OCI-LY1 (cell line): ENCODE measurements around the gene TACR1.

Experiments used
- H2AFZ ChIP-seq: fragments of 200-600 bp; sonication (generic), shearing (Covaris generic); 2 replicates; pipeline ENCODE4 v1.6.0; 2014; ENCODE audit warnings: antibody characterized with exemption, mild to moderate bottlenecking, low read length
- H3F3A ChIP-seq: fragments of 200-600 bp; sonication (generic), shearing (Covaris generic); 2 replicates; pipeline ENCODE4 v1.6.0; 2014; ENCODE audit warnings: mild to moderate bottlenecking, antibody characterized with exemption, low read length, moderate library complexity; ENCODE audit not compliant: insufficient read depth
- H3K27ac ChIP-seq: fragments of 200-600 bp; sonication (generic); 2 replicates; pipeline ENCODE4 v1.5.1; 2014; ENCODE audit warnings: low read length, mixed run types, mild to moderate bottlenecking, low read depth; ENCODE audit not compliant: poor library complexity, severe bottlenecking
- H3K27me3 ChIP-seq: fragments of 200-600 bp; sonication (generic); 2 replicates; pipeline ENCODE4 v1.6.0; 2014; ENCODE audit warnings: antibody characterized with exemption, mild to moderate bottlenecking, low read length, moderate library complexity; ENCODE audit not compliant: insufficient read depth
- H3K36me3 ChIP-seq: fragments of 200-600 bp; sonication (generic); 2 replicates; pipeline ENCODE4 v1.6.1; 2014; ENCODE audit warnings: mild to moderate bottlenecking, antibody characterized with exemption, low read length, moderate library complexity, mixed read lengths; ENCODE audit not compliant: insufficient read depth
- H3K4me1 ChIP-seq: fragments of 200-600 bp; sonication (generic); 2 replicates; pipeline ENCODE4 v1.5.1; 2014; ENCODE audit warnings: mild to moderate bottlenecking, low read length, moderate library complexity; ENCODE audit not compliant: insufficient read depth, severe bottlenecking
- H3K4me2 ChIP-seq: fragments of 200-600 bp; sonication (generic), shearing (Covaris generic); 2 replicates; pipeline ENCODE4 v1.6.1; 2014; ENCODE audit warnings: low read length
- H3K4me3 ChIP-seq: fragments of 200-600 bp; sonication (generic); 2 replicates; pipeline ENCODE4 v1.5.1; 2014; ENCODE audit warnings: low read length, low read depth, mild to moderate bottlenecking, mixed read lengths; ENCODE audit not compliant: poor library complexity, severe bottlenecking
- H3K79me2 ChIP-seq: fragments of 200-600 bp; shearing (Covaris generic); 2 replicates; pipeline ENCODE4 v1.6.1; 2016; ENCODE audit warnings: mixed run types, low read length, mixed read lengths; ENCODE audit not compliant: insufficient read depth
- H3K9ac ChIP-seq: fragments of 200-600 bp; sonication (generic), shearing (Covaris generic); 2 replicates; pipeline ENCODE4 v1.6.1; 2014; ENCODE audit warnings: mild to moderate bottlenecking, low read length, mixed read lengths
- H3K9me2 ChIP-seq: fragments of 200-600 bp; sonication (generic), shearing (Covaris generic); 2 replicates; pipeline ENCODE4 v1.6.1; 2014; ENCODE audit warnings: low read depth, mild to moderate bottlenecking, low read length, mixed read lengths
- H3K9me3 ChIP-seq: fragments of 200-600 bp; shearing (Covaris generic); 2 replicates; pipeline ENCODE4 v1.6.1; 2014; ENCODE audit warnings: low read length, mixed read lengths
- H4K20me1 ChIP-seq: fragments of 200-600 bp; sonication (generic), shearing (Covaris generic); 2 replicates; pipeline ENCODE4 v1.6.0; 2016; ENCODE audit warnings: mild to moderate bottlenecking, low read length; ENCODE audit not compliant: insufficient read depth
- CTCF ChIP-seq: fragments of 200-600 bp; sonication (generic), shearing (Covaris generic); IDR thresholded peaks from 2 replicates; pipeline ENCODE4 v1.5.1; 2017; ENCODE audit warnings: mild to moderate bottlenecking, antibody characterized with exemption, low read length, moderate library complexity, mixed read lengths
- EZH2 ChIP-seq: fragments of 200-600 bp; sonication (generic), shearing (Covaris generic); IDR thresholded peaks from 2 replicates; pipeline ENCODE4 v1.8.0; 2017; ENCODE audit warnings: borderline replicate concordance, mixed run types, mild to moderate bottlenecking, antibody characterized with exemption, low read length, moderate library complexity, mixed read lengths

Gene TACR1

GRCh38 chr2:75041731-75042600, 157.4 kb downstream of the TACR1 start:
- Histone ChIP-seq H3K36me3 (no peaks in the 10 kb centered on the region), H3K4me2 (no peak overlapping the region), H3K27me3 (0 out of 2 replicates have a peak, but pooled peaks cover 3% of the 10 kb centered on the region), H3K4me1 (no peaks in the 10 kb centered on the region), H3K9me3 (no peaks in the 10 kb centered on the region), H3F3A (no peaks in the 10 kb centered on the region), H3K9me2 (no peaks in the 10 kb centered on the region), H3K27ac (no peak overlapping the region), H3K9ac (no peak overlapping the region), H3K79me2 (no peaks in the 10 kb centered on the region), H2AFZ (no peak overlapping the region), H3K4me3 (no peak overlapping the region), H4K20me1 (no peaks in the 10 kb centered on the region)
- no peak for TF ChIP-seq EZH2

DNA sequence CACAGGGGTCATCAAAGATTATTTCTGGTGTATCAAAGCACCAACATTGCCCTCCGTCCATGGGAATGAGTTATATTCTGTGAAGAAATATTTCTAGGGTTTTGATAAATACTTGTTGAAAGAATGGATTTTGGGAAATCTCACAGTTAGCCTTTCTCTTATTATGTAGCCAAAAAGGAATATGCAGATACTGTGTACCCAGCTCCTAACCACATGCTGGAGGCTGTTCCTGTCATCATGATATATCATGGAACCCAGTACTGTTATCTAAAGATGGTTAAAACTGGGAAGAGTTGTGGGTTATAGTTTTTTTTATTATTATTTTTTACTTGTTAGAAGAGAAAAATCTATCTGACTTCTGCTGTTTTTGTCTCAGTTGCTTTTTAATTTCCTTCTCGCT, 158.1 kb downstream of the TACR1 start:
- Histone ChIP-seq H3K79me2 (no peaks in the 10 kb centered on the region), H3K9ac (no peak overlapping the region), H3K9me2 (no peaks in the 10 kb centered on the region), H3K9me3 (no peaks in the 10 kb centered on the region), H2AFZ (no peak overlapping the region), H3K4me2 (no peak overlapping the region), H3K4me1 (no peaks in the 10 kb centered on the region), H3F3A (no peaks in the 10 kb centered on the region), H3K27me3 (0 out of 2 replicates have a peak, but pooled peaks cover 3% of the 10 kb centered on the region), H4K20me1 (no peaks in the 10 kb centered on the region), H3K36me3 (no peaks in the 10 kb centered on the region), H3K4me3 (no peak overlapping the region), H3K27ac (no peak overlapping the region)
- TF ChIP-seq EZH2 (no peak), CTCF (no peak)

DNA sequence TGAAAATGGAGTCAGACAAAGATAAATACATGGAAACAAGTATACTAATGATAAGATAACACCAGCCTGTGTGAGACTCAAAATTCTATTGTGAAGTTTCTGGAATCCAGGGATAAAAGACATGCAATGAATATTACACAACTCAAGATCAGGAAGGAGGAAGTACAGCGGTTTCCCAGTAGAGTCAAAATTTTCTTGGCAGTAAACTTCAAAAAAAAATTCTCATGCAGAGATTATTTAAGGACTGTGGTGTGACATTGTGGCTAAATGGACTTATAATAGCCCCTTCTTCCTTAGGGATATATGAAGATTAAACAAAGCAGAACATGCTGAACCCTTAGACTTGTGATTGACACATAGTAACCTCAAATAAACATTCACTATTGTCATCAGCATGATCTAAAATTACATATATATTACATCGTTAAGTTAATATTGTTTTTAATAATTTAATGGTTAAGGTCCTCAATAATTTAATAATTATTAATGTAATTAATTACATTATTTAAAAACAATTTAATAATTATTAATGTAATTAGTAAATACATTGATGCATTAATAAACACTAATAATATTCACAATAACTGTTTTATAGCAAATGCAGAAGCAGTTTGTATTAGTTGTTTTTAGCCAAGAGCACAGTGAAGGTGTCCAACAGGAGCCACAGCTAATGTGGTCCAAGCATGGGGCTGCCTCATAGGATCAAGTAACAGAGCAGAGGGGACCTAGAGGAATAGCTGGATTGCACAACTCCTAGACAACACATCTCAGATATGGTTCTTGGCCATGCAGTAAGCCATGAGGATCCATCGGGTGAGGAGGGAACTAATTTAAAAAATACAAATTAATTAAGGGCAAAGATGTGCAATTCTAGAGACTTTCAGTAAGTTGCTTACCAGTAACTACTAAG, 163.6 kb downstream of the TACR1 start:
- no peak overlapping the region for H3K4me2 ChIP-seq
- TF ChIP-seq CTCF, result no peak
- no peak for TF ChIP-seq EZH2
- H4K20me1 ChIP-seq, result no peaks in the 10 kb centered on the region
- no peak overlapping the region for H3K27ac ChIP-seq
- no peaks in the 10 kb centered on the region for H3K27me3 ChIP-seq
- H2AFZ ChIP-seq, result no peak overlapping the region
- no peaks in the 10 kb centered on the region for H3K36me3 ChIP-seq
- no peaks in the 10 kb centered on the region for H3K4me1 ChIP-seq
- no peaks in the 10 kb centered on the region for H3K9me2 ChIP-seq
- no peaks in the 10 kb centered on the region for H3F3A ChIP-seq
- H3K9me3 ChIP-seq, result no peaks in the 10 kb centered on the region
- H3K4me3 ChIP-seq, result no peak overlapping the region
- H3K9ac ChIP-seq, result no peak overlapping the region
- no peaks in the 10 kb centered on the region for H3K79me2 ChIP-seq
